ENCODE results near the gene FALEC.
A peak's percentile ranks its signal among the peaks of the same experiment; 100 is the strongest.

The FALEC gene

GRCh38 chr1:150560576-150561253 lies 45.2 kb downstream of the FALEC start:
- TF ChIP-seq CTCF (IDR thresholded peaks at IDR 0.05; ENCODE audit: insufficient read depth, low read length, missing control alignments): peak; percentile 92
- CTCF ChIA-PET: interaction anchor here (0.6 to 19.4 kb wide), 75 partner anchors 10 to 487 kb away, joined by 3 to 315 read pairs (median 4); partner anchors contain the start of genes ADAMTSL4, C1orf56, CTSK and CTSS
- POLR2A ChIA-PET: interaction anchor here (0.5 to 7.2 kb wide), 6 partner anchors 9 to 483 kb away, joined by 3 to 135 read pairs (median 6); partner anchors contain the start of gene MCL1
- H3K4me3 ChIP-seq (ENCODE audit: low read depth, low read length): peak overlapping the region; percentile 64
- DNase-seq (ENCODE audit: low read depth, low spot score): no peak

DNA sequence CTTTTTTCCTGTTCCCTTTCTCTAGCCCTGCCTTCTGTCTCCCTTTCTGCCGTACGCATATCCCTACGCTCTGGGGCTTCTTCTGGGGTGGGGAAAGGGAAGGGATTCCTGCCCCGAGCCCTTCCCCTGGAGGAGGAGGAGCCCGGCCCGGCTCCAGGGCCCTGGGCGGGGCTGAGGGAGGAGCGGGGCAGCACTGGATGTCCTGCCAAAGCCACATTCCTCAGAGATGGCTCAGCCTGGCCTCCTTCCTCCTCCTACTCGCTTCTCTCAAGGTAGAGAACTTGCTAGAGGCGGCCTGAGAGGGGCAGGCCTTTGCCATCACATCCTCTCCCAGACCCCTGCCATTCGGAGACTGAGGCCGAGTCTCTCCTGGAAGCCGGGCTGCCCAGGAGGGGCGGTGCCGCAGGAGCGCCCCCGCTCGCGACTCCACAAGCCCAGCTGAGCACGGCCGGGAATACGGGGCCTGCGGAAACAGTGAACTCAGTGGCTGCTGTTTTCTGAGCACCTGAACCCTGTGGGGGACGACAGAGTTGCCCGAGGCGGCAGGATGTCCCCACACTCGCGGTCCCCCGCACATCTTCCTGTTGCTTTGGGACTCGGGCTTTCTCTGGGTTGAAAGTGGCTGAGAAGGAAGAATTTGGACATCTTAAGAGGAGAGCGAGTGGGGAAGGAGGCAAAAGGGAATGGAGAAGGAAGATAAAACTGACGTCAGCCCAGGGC lies 45.9 kb downstream of the FALEC start:
- ChIA-PET POLR2A (interaction anchor here (0.5 to 7.2 kb wide), 9 partner anchors 8 to 482 kb away, joined by 3 to 135 read pairs (median 3); partner anchors contain the start of gene MCL1), CTCF (interaction anchor here (0.7 to 19.4 kb wide), 63 partner anchors 9 to 486 kb away, joined by 3 to 315 read pairs (median 4); partner anchors contain the start of genes ADAMTSL4, C1orf56, CTSK and CTSS)
- peak; percentile 96 for DNase-seq (ENCODE audit: low read depth, low spot score)
- TF ChIP-seq CTCF (IDR thresholded peaks at IDR 0.05; ENCODE audit: insufficient read depth, low read length, missing control alignments): peak; percentile 31
- peak overlapping the region; percentile 64 for H3K4me3 ChIP-seq (ENCODE audit: low read depth, low read length)

GRCh38 chr1:150561974-150562445 lies 46.5 kb downstream of the FALEC start:
- ChIA-PET CTCF (interaction anchor here (0.9 to 19.4 kb wide), 13 partner anchors 8 to 434 kb away, joined by 3 to 315 read pairs (median 14); partner anchors contain the start of genes ENSA and MCL1), POLR2A (interaction anchor here (0.6 to 7.2 kb wide), 7 partner anchors 8 to 68 kb away, joined by 3 to 135 read pairs (median 4); partner anchors contain the start of genes ENSA and MCL1)
- H3K4me3 ChIP-seq (ENCODE audit: low read depth, low read length): peak overlapping the region; percentile 60
- peak; percentile 57 for DNase-seq (ENCODE audit: low read depth, low spot score)
- TF ChIP-seq CTCF (IDR thresholded peaks at IDR 0.05; ENCODE audit: insufficient read depth, low read length, missing control alignments): no peak

DNA sequence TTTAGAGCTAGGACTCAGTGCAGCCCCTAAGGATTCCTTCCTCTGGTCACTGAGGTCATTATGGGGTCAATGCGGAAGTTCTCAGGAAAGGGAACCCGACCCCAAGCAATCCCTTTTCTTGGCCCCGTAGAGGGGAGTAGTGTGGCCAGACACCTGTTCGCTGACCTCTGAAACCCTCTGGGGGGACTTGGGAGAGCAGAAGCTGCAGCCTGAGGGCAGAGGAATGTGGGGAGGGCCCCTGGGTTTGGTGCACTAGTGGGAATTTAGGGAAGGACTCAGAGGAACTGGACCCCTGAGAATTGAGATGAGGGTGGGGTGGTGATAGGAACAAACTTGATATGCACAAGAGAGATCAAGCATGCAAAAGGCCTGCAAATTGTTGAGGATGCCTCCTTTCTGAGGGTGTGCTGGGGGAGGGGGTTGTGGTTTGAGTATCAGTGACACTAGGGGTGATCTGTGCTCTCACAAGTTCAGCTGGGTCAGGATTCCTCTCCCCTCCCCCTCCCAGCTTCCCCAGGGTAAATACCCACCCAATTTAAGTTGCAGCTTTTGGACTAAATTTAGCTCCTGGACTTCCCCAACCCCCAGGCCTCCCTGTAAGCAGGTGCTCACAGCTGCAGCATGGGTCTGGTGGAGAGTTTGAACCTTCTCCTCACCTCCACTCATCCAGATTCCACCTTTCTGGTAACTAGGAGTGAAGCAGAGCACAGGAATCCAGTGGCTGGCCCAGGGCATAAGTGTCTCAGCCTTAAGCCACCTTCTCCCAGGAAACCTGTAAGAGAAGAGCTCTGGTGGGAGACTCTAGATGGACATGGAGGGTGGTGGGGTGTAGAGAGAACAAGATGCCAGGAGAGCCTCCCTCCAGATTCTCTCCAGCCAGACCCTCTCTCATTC lies 47.1 kb downstream of the FALEC start:
- TF ChIP-seq CTCF (IDR thresholded peaks at IDR 0.05; ENCODE audit: insufficient read depth, low read length, missing control alignments): no peak
- POLR2A ChIA-PET: interaction anchor here (0.5 to 7.2 kb wide), 8 partner anchors 9 to 211 kb away, joined by 3 to 135 read pairs (median 4); partner anchors contain the start of genes ENSA and MCL1
- no peak for DNase-seq (ENCODE audit: low read depth, low spot score)
- no peak overlapping the region; the same call in 1 of the 2 replicates for H3K4me3 ChIP-seq (ENCODE audit: low read depth, low read length)
- CTCF ChIA-PET: interaction anchor here (0.9 to 19.4 kb wide), 11 partner anchors 8 to 433 kb away, joined by 3 to 315 read pairs (median 12); partner anchors contain the start of genes ENSA and GOLPH3L

DNA sequence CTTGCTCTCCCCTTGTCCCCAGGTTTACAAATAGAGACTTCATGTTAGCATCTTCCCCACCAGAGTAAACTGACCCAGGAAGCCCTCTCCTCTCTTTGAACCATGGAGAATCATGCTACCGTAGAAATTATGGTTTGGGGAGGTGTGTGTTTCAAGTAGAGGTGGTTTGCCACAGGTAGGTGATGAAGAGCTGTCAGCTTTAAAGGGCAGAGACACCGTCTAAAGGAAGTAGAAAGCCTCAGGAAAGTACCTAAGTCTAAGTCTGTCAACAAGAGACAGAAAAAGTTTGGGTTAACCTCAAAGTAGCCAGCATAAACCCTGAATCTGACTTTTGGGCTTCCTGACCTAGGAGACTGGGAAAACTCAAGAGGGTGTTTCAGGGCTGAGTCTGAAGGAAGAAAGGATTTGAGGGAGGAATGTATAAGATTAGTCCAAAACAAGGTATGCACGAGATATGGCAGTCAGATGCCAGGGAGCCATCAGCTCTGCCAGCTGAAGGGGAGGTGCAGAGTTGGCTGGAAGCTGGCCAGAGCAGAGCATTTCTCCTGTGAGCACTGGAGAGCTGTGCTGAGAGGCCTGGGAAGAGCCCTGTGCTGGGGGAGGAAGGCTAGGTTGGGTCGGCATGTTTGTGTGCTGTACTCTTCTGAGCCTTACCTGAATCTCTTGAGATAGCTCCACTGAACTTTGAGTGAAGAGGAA lies 47.9 kb downstream of the FALEC start:
- TF ChIP-seq CTCF (IDR thresholded peaks at IDR 0.05; ENCODE audit: insufficient read depth, low read length, missing control alignments): no peak
- no peak overlapping the region for H3K4me3 ChIP-seq (ENCODE audit: low read depth, low read length)
- POLR2A ChIA-PET: interaction anchor here (1.3 to 7.2 kb wide), 3 partner anchors 10 to 66 kb away, joined by 4 to 135 read pairs (median 5); partner anchors contain the start of genes ENSA and MCL1
- DNase-seq (ENCODE audit: low read depth, low spot score): no peak
- CTCF ChIA-PET: interaction anchor here (0.9 to 19.4 kb wide), 14 partner anchors 7 to 416 kb away, joined by 3 to 315 read pairs (median 4); partner anchors contain the start of genes ENSA, FALEC and GOLPH3L
